Stomach (tissue), 9 donors: ENCODE data around the gene MXI1. TPM values are rescaled to one million over a fixed set of nuclear protein-coding genes. Genes with fewer than 3 reads are reported as not detected.
A peak's percentile ranks its signal among the peaks of the same experiment; 100 is the strongest.

Experiments used
- DNase-seq, 2 donors: peaks; one replicate each; pipeline versions ENCODE4 v3.0.0 to v3.0.0-alpha.2; 2013 to 2019
- H3K27ac ChIP-seq, 5 donors: fragments of 200-600 bp in 4 of 5; sonication (generic) in 4 of 5; one replicate each; pipeline ENCODE4 v1.5.1; 2013 to 2019; ENCODE audit warnings: mild to moderate bottlenecking in 1 of 5, moderate library complexity in 1 of 5
- H3K27me3 ChIP-seq, 3 donors: fragments of 200-600 bp; sonication (generic); one replicate each; pipeline ENCODE4 v1.5.1; 2017 to 2019; ENCODE audit warnings: mixed run types in 1 of 3
- H3K36me3 ChIP-seq, 4 donors: fragments of 200-600 bp; sonication (generic); 1 replicate in 3 of 4; 2 replicates in 1 of 4; pipeline ENCODE4 v1.5.1; 2016 to 2019
- H3K4me1 ChIP-seq, 4 donors: fragments of 200-600 bp; sonication (generic); one replicate each; pipeline ENCODE4 v1.5.1; 2016 to 2019
- H3K4me3 ChIP-seq, 4 donors: fragments of 200-600 bp; sonication (generic) in 3 of 4; one replicate each; pipeline ENCODE4 v1.5.1; 2016 to 2019; ENCODE audit warnings: mild to moderate bottlenecking in 1 of 4
- H3K9me3 ChIP-seq, 4 donors: fragments of 200-600 bp; sonication (generic); one replicate each; pipeline ENCODE4 v1.5.1; 2016 to 2019
- CTCF ChIP-seq, 7 experiments: fragments of 450-650 bp in 4 of 7; fragments of 200-600 bp in 3 of 7; sonication (generic) in 3 of 7; IDR thresholded peaks; one replicate each; pipeline ENCODE4 v1.5.1; 2016 to 2019; ENCODE audit warnings: antibody characterized with exemption in 7 of 7, control low read depth in 2 of 7, mild to moderate bottlenecking in 1 of 7
- EP300 ChIP-seq: sonication (generic); formaldehyde crosslinking; IDR thresholded peaks from one replicate; pipeline ENCODE4 v1.6.1; 2017; ENCODE audit warnings: antibody characterized with exemption
- POLR2A ChIP-seq, 4 donors: fragments of 450-650 bp; IDR thresholded peaks; one replicate each; pipeline ENCODE4 v1.6.1; 2016; ENCODE audit warnings: antibody characterized with exemption in 4 of 4, control low read depth in 2 of 4, mild to moderate bottlenecking in 1 of 4, moderate library complexity in 1 of 4
- POLR2AphosphoS5 ChIP-seq, 3 donors: sonication (generic); formaldehyde crosslinking; IDR thresholded peaks; one replicate each; pipeline ENCODE4 v1.6.1; 2016; ENCODE audit warnings: antibody characterized with exemption in 3 of 3
- WGBS, 5 donors: extraction: QIAGEN DNeasy Blood & Tissue Kit in 3 of 5; methylation state at CpG; one replicate each; pipeline versions ENCODE4 v1.1.5 to v1.1.7; 2013 to 2018; 5-methylcytosine and 5-hydroxymethylcytosine counted together
- intact Hi-C: fragments of 100-400 bp; cut with DNase I; formaldehyde crosslinking; loops from one replicate; pipeline ENCODE4 v1.15.1; 2023; ENCODE audit warnings: low total_unique reads
- polyA plus RNA-seq, 3 donors: library from polyadenylated mRNA; stranded (reverse); fragments of 200-250 nt; gene quantifications; one replicate each; pipeline ENCODE4 v1.2.3, GENCODE V29; 2013
- total RNA-seq, 5 donors: library from RNA; depleted of rRNA; stranded (reverse); fragments of >200 nt; gene quantifications; one replicate each; pipeline versions ENCODE4 v1.1.0 to v1.2.3, GENCODE V29; 2014 to 2016
- donor health status: healthy with polysubstance abuse.
- donor health status: Bipolar disorder and iron deficiency.
- donor health status: healthy.

MXI1 gene
- total and polyA plus RNA-seq, 8 donors, result 3.5 to 163 (median 34.3) TPM

DNA sequence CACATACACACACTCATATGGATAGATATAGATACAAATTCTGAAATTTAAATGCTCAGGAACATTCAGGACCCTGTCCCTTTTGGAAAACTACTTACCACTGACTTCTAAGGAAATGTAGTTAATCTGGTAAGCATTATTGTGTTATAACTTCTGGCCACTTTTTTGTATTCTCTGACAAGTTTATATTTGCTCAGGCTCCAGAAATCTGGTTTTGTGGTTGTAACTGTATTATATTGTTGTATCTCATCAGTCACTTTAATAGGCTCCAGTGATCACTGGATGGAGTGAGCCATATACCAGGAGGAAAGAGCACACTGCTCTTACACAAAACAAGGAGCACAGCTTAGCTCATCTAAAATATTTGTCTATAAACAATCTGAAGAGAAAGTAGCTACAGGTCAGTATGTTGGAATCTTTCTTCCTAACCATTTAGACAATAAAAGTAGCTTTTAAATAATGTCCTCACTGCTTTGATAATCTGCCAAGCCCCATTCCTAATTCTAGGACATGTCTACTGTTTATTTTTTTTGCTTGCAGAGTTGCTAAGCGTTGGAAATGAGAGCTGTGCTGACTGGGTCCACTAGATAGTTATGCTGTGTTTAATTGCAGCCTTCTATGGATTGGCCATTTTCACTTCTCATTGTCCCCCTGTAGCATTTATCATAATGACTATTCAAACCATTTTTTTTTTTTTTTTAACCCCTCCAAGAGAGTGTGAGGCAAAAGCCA is 53.5 kb downstream of the MXI1 start:
- no peak for TF ChIP-seq POLR2A (IDR thresholded peaks at IDR 0.05)
- TF ChIP-seq EP300, result no peak
- no peak for TF ChIP-seq CTCF (IDR thresholded peaks at IDR 0.05)
- no peak for TF ChIP-seq POLR2AphosphoS5 (IDR thresholded peaks at IDR 0.05)
- no peaks in the 10 kb centered on the region for H3K27me3 ChIP-seq
- no peak overlapping the region for H3K4me3 ChIP-seq
- intact Hi-C loops, result no loop called here
- peaks cover 0 to 23% (median 9%) of the 10 kb centered on the region in 4 donors for H3K4me1 ChIP-seq
- DNase-seq, result peak in 1 of 2 donors; percentile 16
- H3K36me3 ChIP-seq, result no peaks in the 10 kb centered on the region
- H3K9me3 ChIP-seq, result no peaks in the 10 kb centered on the region
- WGBS, 5 donors, result 45 to 79% (median 61%) methylated on average over 1 of the region's 1 CpG
- H3K27ac ChIP-seq, result no peak overlapping the region

GRCh38 chr10:110263164-110263563 is 55.8 kb downstream of the MXI1 start:
- no peaks in the 10 kb centered on the region for H3K9me3 ChIP-seq
- 37 to 64% (median 44%) methylated on average over 1 of the region's 1 CpG for WGBS, 5 donors
- no peaks in the 10 kb centered on the region for H3K36me3 ChIP-seq
- no peak for DNase-seq
- H3K4me3 ChIP-seq, result no peak overlapping the region
- H3K4me1 ChIP-seq, result peaks cover 0 to 32% (median 13%) of the 10 kb centered on the region in 4 donors
- H3K27ac ChIP-seq, result peak overlapping the region in 1 of 5 donors; percentile 37
- intact Hi-C loops, result no loop called here
- no peaks in the 10 kb centered on the region for H3K27me3 ChIP-seq
- TF ChIP-seq EP300 (no peak), POLR2A (IDR thresholded peaks at IDR 0.05) (no peak), POLR2AphosphoS5 (IDR thresholded peaks at IDR 0.05) (no peak), CTCF (IDR thresholded peaks at IDR 0.05) (no peak)

- Histone ChIP-seq H3K27me3 (no peaks in the 10 kb centered on the region), H3K9me3 (no peaks in the 10 kb centered on the region), H3K27ac (no peak overlapping the region), H3K36me3 (no peaks in the 10 kb centered on the region), H3K4me1 (peaks cover 7 to 56% (median 33%) of the 10 kb centered on the region in 4 donors), H3K4me3 (no peak overlapping the region)
- no peak for TF ChIP-seq CTCF (IDR thresholded peaks at IDR 0.05)
- TF ChIP-seq EP300, result no peak
- TF ChIP-seq POLR2A (IDR thresholded peaks at IDR 0.05), result no peak
- no peak for DNase-seq
- intact Hi-C loops, result no loop called here
- WGBS, 5 donors, result 92 to 98% (median 96%) methylated on average over 4 of the region's 4 CpGs
Observed at GRCh38 chr10:110265573-110266193, 58.3 kb downstream of the MXI1 start.

DNA sequence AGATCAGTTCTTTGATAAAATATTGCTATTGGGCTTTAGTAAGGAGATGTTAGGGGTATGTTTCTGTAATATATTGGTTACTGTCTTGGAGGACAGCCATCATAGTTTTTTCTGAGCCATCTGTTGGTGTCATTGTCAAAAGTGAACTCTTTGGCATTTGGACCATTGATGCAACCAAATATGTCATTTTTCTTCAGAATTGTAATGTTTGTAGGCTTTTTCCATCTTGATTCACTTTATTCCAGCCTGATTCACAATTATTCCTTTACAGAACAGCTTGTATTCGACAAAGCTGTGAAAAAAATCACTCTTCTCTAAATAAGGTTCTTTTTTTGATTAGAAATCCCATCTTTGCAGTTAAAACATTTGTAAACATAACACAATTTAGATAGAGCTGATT is 59.9 kb downstream of the MXI1 start:
- H3K4me1 ChIP-seq, result peaks cover 7 to 56% (median 32%) of the 10 kb centered on the region in 4 donors
- no peaks in the 10 kb centered on the region for H3K9me3 ChIP-seq
- WGBS, 5 donors, result 88 to 97% (median 94%) methylated on average over 1 of the region's 1 CpG
- TF ChIP-seq POLR2AphosphoS5 (IDR thresholded peaks at IDR 0.05) (no peak), CTCF (IDR thresholded peaks at IDR 0.05) (no peak), EP300 (no peak), POLR2A (IDR thresholded peaks at IDR 0.05) (no peak)
- intact Hi-C loops, result no loop called here
- H3K4me3 ChIP-seq, result no peak overlapping the region
- H3K27me3 ChIP-seq, result no peaks in the 10 kb centered on the region
- no peak for DNase-seq
- no peak overlapping the region for H3K27ac ChIP-seq
- H3K36me3 ChIP-seq, result no peaks in the 10 kb centered on the region
